ENCODE results near the gene PFDN6.

The PFDN6 gene

DNA sequence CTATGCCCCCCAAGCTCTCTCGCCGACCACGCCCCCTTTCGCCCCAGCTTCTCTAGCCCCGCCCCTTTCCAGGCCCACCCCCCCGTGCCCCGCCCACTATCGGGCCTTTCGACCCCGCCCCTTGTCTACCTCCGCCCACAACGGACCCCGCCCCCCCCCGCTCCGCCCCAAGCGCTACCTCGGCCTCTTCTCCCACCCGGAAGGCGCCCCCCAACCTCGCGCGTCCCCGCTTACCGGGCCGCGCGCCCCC, 27.9 kb downstream of the PFDN6 start:
- peak; percentile 82 for DNase-seq (ENCODE audit: low spot score)

- DNase-seq (ENCODE audit: low spot score) = peak; percentile 99
Measured at GRCh38 chr6:33317669-33318425, 28.4 kb downstream of the PFDN6 start, which contains the start of gene ZBTB22. TSS of gene ZBTB22 (minus strand) at chr6:33317744. CDS start at chr6:33316916, 828 bp downstream.

DNA sequence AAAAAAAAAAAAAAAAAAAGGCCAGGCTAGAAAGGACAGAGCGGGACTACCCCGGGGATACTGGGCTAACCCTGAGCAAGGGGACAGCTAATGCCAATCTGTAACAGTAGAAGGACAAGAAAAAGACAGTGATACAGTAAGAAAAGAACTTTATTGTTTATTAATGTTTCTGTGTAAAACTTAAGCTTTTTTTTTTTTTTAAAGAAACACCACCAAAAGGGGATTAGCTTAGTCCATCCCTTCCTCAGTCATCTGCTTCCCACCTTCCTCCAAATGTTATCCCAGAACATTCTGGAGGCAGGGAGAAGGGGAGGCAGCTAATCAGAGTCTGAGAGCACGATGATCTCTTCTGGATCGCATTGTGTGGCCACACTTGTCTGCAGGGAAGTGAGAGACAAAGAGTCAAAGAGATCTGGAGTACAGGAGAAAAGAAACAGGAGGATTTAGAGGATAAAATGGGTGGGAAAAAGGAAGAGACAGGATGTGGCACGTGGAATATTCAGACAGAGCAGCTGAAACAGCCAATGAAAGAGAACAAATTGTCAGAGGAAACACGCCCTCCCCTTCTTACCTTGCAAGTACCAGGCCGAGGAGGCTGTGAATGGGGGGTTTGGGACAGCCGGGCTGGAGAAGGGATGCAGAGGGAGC, 29.1 kb downstream of the PFDN6 start:
- DNase-seq (ENCODE audit: low spot score) = no peak

DNA sequence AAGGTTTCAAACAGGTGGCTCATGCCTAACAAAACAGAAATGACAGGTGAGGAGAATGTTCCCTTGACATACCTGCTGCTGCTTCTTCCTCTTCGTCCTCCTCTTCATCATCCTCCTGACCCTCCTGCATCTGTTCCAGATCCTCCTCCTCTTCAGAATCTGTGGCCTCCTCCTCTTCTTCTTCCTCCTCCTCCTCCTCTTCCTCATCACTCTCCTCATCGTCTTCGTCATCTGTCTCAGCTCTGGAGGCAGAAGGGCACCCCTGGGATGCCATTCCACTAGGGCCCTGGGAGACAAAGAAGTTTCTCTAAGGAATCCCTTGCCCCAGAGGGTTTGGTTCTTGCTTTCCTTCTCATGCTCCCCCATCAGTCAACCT, 30.5 kb downstream of the PFDN6 start:
- DNase-seq (ENCODE audit: low spot score) = no peak

- no peak for DNase-seq (ENCODE audit: low spot score)
Measured at GRCh38 chr6:33320315-33321181, 31.1 kb downstream of the PFDN6 start.

DNA sequence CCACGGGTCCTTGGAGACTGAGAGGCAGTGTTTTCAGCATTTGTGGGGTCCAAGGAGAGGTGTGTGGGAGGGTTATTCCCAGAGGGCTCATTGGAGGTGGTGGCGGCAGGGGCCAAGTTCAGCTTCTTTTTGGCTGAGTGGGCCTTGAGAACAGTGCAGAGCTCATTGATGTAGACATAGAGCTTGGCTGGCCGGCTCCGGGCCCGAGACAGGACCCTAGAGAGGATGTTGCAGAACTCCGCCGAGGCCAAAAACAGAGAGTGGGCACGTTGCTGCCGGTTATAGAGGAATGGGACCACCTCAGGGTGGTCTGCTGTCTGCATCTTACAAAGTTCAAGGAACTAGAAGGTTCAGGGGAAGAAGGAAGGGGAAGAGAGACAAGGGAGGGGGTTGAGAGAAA, 31.8 kb downstream of the PFDN6 start:
- no peak for DNase-seq (ENCODE audit: low spot score)

DNA sequence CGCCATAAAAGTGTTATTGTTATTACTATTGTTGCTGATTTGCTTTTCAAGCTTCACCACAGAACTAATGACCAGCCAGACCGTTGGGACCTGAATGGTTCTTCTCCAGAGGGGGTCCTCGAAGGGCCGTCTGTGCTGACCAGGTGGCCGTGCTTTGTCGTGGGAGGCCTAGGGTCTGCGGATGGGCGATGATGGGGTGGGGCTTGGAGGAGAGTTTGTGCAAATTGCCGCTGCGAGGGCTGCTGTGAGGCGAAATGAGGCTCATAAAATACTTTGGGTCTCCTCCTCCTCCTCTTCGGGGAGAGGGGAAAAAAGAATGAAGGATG, 34.2 kb downstream of the PFDN6 start:
- DNase-seq (ENCODE audit: low spot score) = no peak

GRCh38 chr6:33324125-33324524, 34.7 kb downstream of the PFDN6 start:
- no peak for DNase-seq (ENCODE audit: low spot score)

DNA sequence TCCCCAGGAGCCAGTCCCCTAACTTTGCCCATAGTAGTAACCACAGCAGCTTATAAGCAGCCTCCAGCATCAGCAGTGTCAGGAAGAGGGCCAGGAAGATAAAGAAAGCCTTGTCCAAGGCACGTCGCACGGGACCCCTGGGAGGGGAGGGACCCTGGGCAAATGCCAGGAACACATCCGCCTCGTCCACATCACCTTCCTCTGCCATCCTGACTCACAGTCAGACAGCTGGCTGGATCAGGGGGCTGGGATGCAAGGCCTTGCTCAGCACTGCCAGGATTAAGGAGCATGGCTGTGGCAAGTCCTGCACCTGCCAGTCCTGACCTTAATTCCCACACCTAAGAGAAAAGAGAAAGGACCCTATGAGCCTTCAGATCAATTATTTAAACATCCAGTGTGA, 39.7 kb downstream of the PFDN6 start:
- DNase-seq (ENCODE audit: low spot score) = no peak

DNA sequence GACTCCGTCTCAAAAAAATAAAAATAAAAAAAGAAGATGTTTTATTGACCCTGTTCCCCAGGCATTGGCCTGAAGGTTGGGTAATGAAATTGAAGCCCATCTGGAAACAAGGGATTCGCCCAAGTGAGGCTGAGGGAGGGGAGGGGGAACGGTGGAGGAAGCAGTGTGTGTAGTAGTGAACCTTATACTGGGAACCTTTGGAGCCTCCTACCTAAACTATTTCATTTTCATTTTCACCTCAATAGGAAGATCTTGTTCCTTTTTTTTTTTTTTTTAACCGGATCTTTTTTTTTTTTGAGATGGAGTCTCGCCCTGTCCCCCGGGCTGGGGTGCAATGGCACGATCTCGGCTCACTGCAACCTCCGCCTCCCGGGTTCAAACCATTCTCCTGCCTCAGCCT, 41.3 kb downstream of the PFDN6 start:
- DNase-seq (ENCODE audit: low spot score) = no peak

DNA sequence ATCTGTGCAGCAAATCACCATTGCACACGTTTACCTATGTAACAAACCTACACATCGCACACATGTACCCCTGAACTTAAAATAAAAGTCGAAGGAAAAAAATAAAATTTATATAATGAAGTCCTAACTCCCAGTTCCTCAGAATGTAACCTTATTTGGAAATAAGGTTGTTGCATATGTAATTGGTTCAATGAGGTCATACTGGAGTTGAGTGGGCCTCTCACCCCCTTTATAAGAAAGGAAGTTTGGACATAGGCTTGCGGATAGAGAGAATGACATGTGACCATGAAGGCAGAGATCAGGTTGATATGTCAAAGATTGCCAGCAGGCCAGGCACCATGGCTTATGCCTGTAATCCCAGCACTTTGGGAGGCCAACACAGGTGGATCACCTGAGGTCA, 44.3 kb downstream of the PFDN6 start:
- DNase-seq (ENCODE audit: low spot score) = no peak

DNA sequence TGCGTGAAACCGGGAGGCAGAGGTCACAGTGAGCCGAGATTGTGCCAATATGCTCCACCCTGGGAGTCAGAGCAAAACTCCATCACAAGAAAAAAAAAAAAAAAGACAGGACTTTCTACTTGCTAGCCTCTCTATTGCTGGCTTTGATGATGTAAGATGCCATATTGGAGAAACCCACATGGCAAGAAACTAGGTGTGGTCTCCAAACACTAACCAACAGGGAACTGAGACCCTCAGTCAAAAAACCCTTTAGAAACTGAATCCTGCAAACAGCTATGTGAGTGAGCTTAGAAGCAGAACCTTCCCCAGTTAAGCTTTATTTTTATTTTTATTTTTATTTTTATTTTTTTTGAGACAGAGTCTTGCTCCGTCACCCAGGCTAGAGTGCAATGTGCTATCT, 46.5 kb downstream of the PFDN6 start:
- DNase-seq (ENCODE audit: low spot score) = no peak

DNA sequence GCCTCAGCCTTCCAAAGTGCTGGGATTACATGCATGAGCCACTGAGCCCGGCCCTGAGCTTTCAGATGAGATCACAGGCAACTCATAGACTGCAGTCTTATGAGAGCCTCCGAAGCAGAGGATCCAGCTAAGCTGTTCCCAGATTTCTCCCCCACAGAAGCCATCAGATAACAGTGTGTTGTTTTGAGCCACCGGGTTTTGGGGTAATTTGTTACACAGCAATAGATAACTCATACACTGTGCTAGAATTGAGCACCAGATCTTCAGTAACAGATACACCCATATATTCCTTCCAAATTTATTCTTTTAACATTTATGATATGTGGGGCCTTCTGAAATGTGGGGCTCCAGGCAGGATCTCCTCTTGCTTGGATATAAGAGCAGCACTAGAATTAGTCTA, 47.1 kb downstream of the PFDN6 start:
- no peak for DNase-seq (ENCODE audit: low spot score)

GRCh38 chr6:33339193-33339592, 49.8 kb downstream of the PFDN6 start:
- no peak for DNase-seq (ENCODE audit: low spot score)

All from hematopoietic multipotent progenitor cell treated with erythropoietin and hydrocortisone succinate and interleukin-3 and kit ligand, for 17 days (in vitro differentiated cells).